CD8-positive, alpha-beta memory T cell (primary cell): ENCODE data around the gene APRT. TPM values are rescaled to one million over a fixed set of nuclear protein-coding genes. Genes with fewer than 3 reads are reported as not detected.
A peak's percentile ranks its signal among the peaks of the same experiment; 100 is the strongest.

Source experiments
- CTCF ChIA-PET: fragments of 350-600 bp; sonication (Branson Sonifier 250); formaldehyde crosslinking; loops from one replicate; lab custom pipeline; 2021; ENCODE audit warnings: antibody characterized with exemption; lab: Charles Lee
- POLR2A ChIA-PET: fragments of 350-600 bp; sonication (Branson Sonifier 250); formaldehyde crosslinking; loops from one replicate; lab custom pipeline; 2021; ENCODE audit warnings: antibody characterized with exemption; lab: Charles Lee
- DNase-seq, 5 donors: peaks; one replicate each; pipeline versions ENCODE4 v3.0.0 to v3.0.0-alpha.2; 2020 to 2022; ENCODE audit warnings: mixed read lengths in 1 of 5
- H3K27ac ChIP-seq: one replicate; pipeline ENCODE4 v1.7.0; 2013; ENCODE audit warnings: low read depth, mild to moderate bottlenecking, low read length, moderate library complexity
- H3K27me3 ChIP-seq: 2 replicates; pipeline ENCODE4 v1.7.0; 2013; ENCODE audit warnings: low read length, mild to moderate bottlenecking; ENCODE audit not compliant: insufficient read depth, poor library complexity, severe bottlenecking
- H3K36me3 ChIP-seq: 2 replicates; pipeline ENCODE4 v1.7.0; 2013; ENCODE audit warnings: mild to moderate bottlenecking, low read length, moderate library complexity; ENCODE audit not compliant: insufficient read depth
- H3K4me1 ChIP-seq: 2 replicates; pipeline ENCODE4 v1.7.0; 2013; ENCODE audit warnings: mild to moderate bottlenecking, low read length, moderate library complexity; ENCODE audit not compliant: insufficient read depth
- H3K4me3 ChIP-seq: 2 replicates; pipeline ENCODE4 v1.7.0; 2013; ENCODE audit warnings: mild to moderate bottlenecking, low read length
- H3K9me3 ChIP-seq: 2 replicates; pipeline ENCODE4 v1.7.0; 2013; ENCODE audit warnings: mild to moderate bottlenecking, low read length
- H3K27ac Mint-ChIP-seq, 8 donors: one replicate each; pipeline ENCODE4 v1.8.0; 2020 to 2021; ENCODE audit warnings: mixed read lengths in 8 of 8, mild to moderate bottlenecking in 6 of 8, inconsistent platforms in 3 of 8, moderate library complexity in 3 of 8
- H3K27me3 Mint-ChIP-seq, 2 donors: one replicate each; pipeline ENCODE4 v1.8.0; 2020 to 2021; ENCODE audit warnings: mixed read lengths in 2 of 2, mild to moderate bottlenecking in 1 of 2, moderate library complexity in 1 of 2
- H3K36me3 Mint-ChIP-seq, 3 donors: one replicate each; pipeline ENCODE4 v1.8.0; 2020 to 2021; ENCODE audit warnings: mixed read lengths in 3 of 3, inconsistent platforms in 1 of 3, mild to moderate bottlenecking in 1 of 3
- H3K4me1 Mint-ChIP-seq, 3 donors: one replicate each; pipeline ENCODE4 v1.8.0; 2020 to 2021; ENCODE audit warnings: mixed read lengths in 3 of 3, inconsistent platforms in 1 of 3, mild to moderate bottlenecking in 1 of 3
- H3K4me3 Mint-ChIP-seq, 7 donors: one replicate each; pipeline ENCODE4 v1.8.0; 2020 to 2021; ENCODE audit warnings: mixed read lengths in 7 of 7, mild to moderate bottlenecking in 6 of 7, moderate library complexity in 4 of 7, inconsistent platforms in 2 of 7
- H3K9me3 Mint-ChIP-seq, 5 donors: one replicate each; pipeline ENCODE4 v1.8.0; 2020 to 2022; ENCODE audit warnings: mixed read lengths in 5 of 5, mild to moderate bottlenecking in 3 of 5, moderate library complexity in 2 of 5, inconsistent platforms in 1 of 5
- polyA plus RNA-seq: library from polyadenylated mRNA; unstranded; fragments of 300-500 nt; fragmentation: Illumina TruSeq; gene quantifications from one replicate; pipeline ENCODE4 v1.2.3, GENCODE V29; 2021
- total RNA-seq, 2 experiments: library from RNA; stranded (reverse); gene quantifications; one replicate each; pipeline ENCODE4 v1.2.3, GENCODE V29; 2021

The APRT gene
- total and polyA plus RNA-seq, 3 experiments from 2014 or later, result 338 to 490 (median 348) TPM

DNA sequence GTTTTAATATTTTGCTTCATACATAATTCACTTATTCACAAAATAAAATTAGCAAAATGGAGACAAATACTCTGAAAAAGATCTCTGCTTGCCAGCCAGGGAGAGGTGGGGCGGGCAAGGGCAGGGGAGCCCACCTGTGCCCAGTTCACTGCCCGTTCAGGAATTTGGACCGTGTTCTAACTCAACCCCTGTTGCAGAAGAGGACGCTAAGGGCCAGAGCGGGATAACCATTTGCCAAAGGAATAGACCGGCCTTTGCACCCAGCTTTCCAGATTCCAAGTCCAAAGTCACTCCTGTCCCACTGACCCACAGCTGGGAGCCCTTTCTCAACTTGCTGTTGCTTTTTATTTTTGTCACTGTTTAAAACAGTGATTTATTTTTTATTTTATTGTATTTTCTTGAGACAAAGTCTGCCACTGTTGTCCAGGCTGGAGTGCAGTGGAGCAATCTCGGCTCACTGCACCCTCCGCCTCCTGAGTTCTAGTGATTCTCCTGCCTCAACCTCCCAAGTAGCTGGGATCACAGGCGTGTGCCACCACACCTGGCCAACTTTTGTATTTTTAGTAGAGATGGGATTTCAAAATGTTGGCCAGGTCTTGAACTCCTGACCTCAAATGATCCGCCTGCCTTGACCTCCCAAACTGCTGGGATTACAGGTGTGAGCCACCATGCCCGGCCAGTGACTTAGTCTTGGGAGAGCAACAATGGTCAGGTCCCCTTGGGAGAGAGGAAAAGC is 24.0 kb downstream of the APRT start:
- Mint-ChIP-seq H3K9me3 (no peaks in the 10 kb centered on the region), H3K27ac (peak overlapping the region in 3 of 8 donors; percentile 50 to 90 (median 74)), H3K4me1 (peaks cover 27 to 48% (median 30%) of the 10 kb centered on the region in 3 donors), H3K36me3 (peaks cover 0 to 2% (median 0%) of the 10 kb centered on the region in 3 donors), H3K4me3 (peak overlapping the region in 3 of 7 donors; percentile 24 to 79 (median 48)), H3K27me3 (no peaks in the 10 kb centered on the region)
- no peaks in the 10 kb centered on the region for H3K36me3 ChIP-seq
- H3K4me1 ChIP-seq, result peaks cover 50% of the 10 kb centered on the region
- POLR2A ChIA-PET, result interaction anchor here (0.7 kb wide), 1 partner anchor 47 kb away, joined by 3 read pairs; no protein-coding TSS in a partner anchor
- no peaks in the 10 kb centered on the region for H3K9me3 ChIP-seq
- CTCF ChIA-PET, result interaction anchor here (0.9 to 1.7 kb wide), 5 partner anchors 9 to 333 kb away, joined by 3 to 7 read pairs (median 4); partner anchors contain the start of genes GALNS and TRAPPC2L
- no peak overlapping the region for H3K27ac ChIP-seq
- no peaks in the 10 kb centered on the region for H3K27me3 ChIP-seq
- no peak for DNase-seq
- H3K4me3 ChIP-seq, result no peak overlapping the region

DNA sequence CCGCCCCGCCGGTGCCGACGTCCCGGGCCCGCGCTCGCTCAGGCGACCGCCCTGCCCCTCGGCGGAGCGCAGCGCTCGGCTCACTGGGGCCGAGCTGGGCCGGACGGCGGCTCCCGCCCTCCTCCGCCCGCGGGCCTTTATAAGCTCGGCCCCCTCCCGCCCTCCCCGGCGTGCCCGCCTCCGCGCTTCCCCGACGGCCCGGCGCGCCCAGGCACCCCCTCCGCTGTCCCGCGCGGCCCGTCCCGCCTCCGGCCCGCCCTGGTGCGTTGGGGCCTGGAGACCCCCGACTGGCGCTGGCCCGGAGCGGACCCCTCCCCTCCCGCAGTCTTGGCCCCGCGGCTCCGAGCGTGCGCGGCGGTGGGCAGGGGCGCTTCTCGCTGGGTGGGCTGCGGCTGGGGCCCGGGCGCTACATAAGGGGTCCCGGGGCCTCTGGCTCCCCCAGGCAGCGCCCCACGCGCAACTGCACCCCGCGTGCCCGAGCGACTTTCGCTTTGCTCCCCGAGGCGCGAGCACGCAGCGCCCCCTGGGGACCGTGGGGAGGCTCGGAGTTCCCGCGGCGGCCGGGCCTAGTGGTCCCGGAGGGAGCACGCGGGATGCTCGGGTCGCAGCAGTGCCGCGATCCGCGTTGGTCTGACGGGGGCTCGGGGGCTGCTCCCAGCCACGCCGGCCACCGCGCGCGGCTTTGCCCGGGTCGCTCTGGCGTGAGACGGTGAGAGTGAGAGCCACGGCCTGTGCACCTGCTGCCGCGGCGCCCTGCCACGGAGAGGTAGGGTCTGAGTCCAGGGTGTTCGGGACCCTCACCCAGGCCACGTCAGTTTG is 26.4 kb downstream of the APRT start, which contains the start of gene PIEZO1:
TSS of gene PIEZO1 (minus strand) at position 115 of the 819 bp plus-strand sequence. CDS start 256 bp downstream, outside the sequence.
- ChIA-PET POLR2A (interaction anchor here (0.5 to 1.7 kb wide), 3 partner anchors 8 to 71 kb away, joined by 3 to 11 read pairs (median 5); no protein-coding TSS in a partner anchor), CTCF (interaction anchor here (0.6 to 1.3 kb wide), 3 partner anchors 8 to 26 kb away, joined by 3 to 4 read pairs (median 3); partner anchors contain the start of gene APRT)
- Histone ChIP-seq H3K36me3 (no peaks in the 10 kb centered on the region), H3K4me3 (peak within 1 kb of the TSS; percentile 15), H3K27ac (peak within 1 kb of the TSS; percentile 80), H3K4me1 (peaks cover 53% of the 10 kb centered on the region), H3K27me3 (no peaks in the 10 kb centered on the region), H3K9me3 (no peaks in the 10 kb centered on the region)
- Mint-ChIP-seq H3K4me1 (peaks cover 42 to 49% (median 45%) of the 10 kb centered on the region in 3 donors), H3K27me3 (no peaks in the 10 kb centered on the region), H3K27ac (peak within 1 kb of the TSS in 6 of 8 donors; percentile 47 to 92 (median 82)), H3K4me3 (peak within 1 kb of the TSS; percentile 80 to 96 (median 85)), H3K36me3 (peaks cover 0 to 2% (median 0%) of the 10 kb centered on the region in 3 donors), H3K9me3 (no peaks in the 10 kb centered on the region)
- peak; percentile 81 to 91 (median 82) for DNase-seq

GRCh38 chr16:88784856-88785105 is 26.9 kb downstream of the APRT start:
- Mint-ChIP-seq H3K27me3 (no peaks in the 10 kb centered on the region), H3K27ac (no peak overlapping the region), H3K9me3 (no peaks in the 10 kb centered on the region), H3K36me3 (peaks cover 0 to 2% (median 0%) of the 10 kb centered on the region in 3 donors), H3K4me1 (peaks cover 42 to 49% (median 45%) of the 10 kb centered on the region in 3 donors), H3K4me3 (peak overlapping the region in 2 of 7 donors; percentile 80 to 85)
- CTCF ChIA-PET, result interaction anchor here (0.7 to 1.9 kb wide), 5 partner anchors 9 to 73 kb away, joined by 3 to 9 read pairs (median 6); partner anchors contain the start of genes GALNS and TRAPPC2L
- no peak overlapping the region for H3K4me3 ChIP-seq
- POLR2A ChIA-PET, result interaction anchor here (1.4 to 1.7 kb wide), 2 partner anchors 9 to 47 kb away, joined by 5 to 11 read pairs; no protein-coding TSS in a partner anchor
- no peaks in the 10 kb centered on the region for H3K9me3 ChIP-seq
- H3K36me3 ChIP-seq, result no peaks in the 10 kb centered on the region
- peaks cover 53% of the 10 kb centered on the region for H3K4me1 ChIP-seq
- peak overlapping the region; percentile 80 for H3K27ac ChIP-seq
- DNase-seq, result no peak
- H3K27me3 ChIP-seq, result no peaks in the 10 kb centered on the region

DNA sequence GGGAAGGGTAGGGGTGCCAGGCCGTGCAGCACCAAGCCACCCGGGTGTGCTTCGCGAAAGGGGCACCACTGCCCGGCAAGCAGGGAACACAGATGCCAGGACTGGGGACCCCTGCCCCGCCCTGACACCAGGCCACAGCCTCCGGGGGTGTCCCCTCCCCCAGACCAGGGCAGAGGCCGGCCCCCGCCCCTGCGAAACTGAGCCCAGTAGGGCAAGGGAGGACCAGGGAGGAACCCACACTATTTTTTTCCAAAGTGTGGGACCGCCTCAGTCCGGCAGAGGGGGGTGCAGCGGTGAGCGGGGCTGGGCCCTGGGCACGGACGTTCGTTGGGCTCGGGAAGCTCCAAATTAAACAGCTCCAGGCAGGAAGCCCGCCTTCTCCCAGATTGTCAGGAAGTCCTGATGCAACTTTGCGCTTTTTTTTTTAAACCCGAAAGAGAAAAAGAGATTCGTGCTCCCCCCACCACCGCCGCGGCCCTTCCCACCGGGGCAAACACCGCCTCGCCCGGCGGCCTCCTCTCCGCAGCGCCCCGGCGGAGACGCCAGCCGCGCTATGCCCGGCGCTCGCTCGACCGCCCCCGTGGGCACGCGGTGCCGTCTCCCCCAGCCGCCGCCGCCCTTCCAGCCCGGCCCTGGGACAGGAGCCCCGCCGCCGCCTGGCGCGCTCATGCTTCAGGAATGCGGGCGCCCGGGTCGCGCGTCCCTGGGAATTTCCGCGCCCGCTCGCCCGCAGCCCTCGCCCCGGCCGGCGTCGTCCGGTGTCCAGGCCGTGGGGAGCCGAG is 27.5 kb downstream of the APRT start:
- DNase-seq, result peak in 4 of 5 donors; percentile 38 to 50 (median 40)
- no peaks in the 10 kb centered on the region for H3K27me3 Mint-ChIP-seq

GRCh38 chr16:88783391-88784073 is 28.2 kb downstream of the APRT start:
- H3K4me3 Mint-ChIP-seq, result peak overlapping the region; percentile 80 to 96 (median 85)
- no peaks in the 10 kb centered on the region for H3K36me3 ChIP-seq
- H3K27me3 ChIP-seq, result no peaks in the 10 kb centered on the region
- peaks cover 39 to 53% (median 44%) of the 10 kb centered on the region in 3 donors for H3K4me1 Mint-ChIP-seq
- H3K27me3 Mint-ChIP-seq, result no peaks in the 10 kb centered on the region
- POLR2A ChIA-PET, result interaction anchor here (0.6 to 4.7 kb wide), 5 partner anchors 23 to 46 kb away, joined by 4 to 19 read pairs (median 9); partner anchors contain the start of gene APRT
- peak overlapping the region; percentile 80 for H3K27ac ChIP-seq
- CTCF ChIA-PET, result interaction anchor here (1.0 to 2.7 kb wide), 10 partner anchors 10 to 118 kb away, joined by 3 to 10 read pairs (median 3); partner anchors contain the start of genes APRT, GALNS and TRAPPC2L
- H3K4me1 ChIP-seq, result peaks cover 57% of the 10 kb centered on the region
- no peaks in the 10 kb centered on the region for H3K9me3 Mint-ChIP-seq
- peak overlapping the region; percentile 90 to 99 (median 96) for H3K27ac Mint-ChIP-seq
- peak in 1 of 5 donors; percentile 36 for DNase-seq
- H3K4me3 ChIP-seq, result peak overlapping the region; percentile 15
- peaks cover 0 to 2% (median 0%) of the 10 kb centered on the region in 3 donors for H3K36me3 Mint-ChIP-seq
- H3K9me3 ChIP-seq, result no peaks in the 10 kb centered on the region

More for the DNA sequence above, 27.5 kb downstream of the APRT start:
- Histone ChIP-seq H3K4me3 (peak overlapping the region; percentile 15), H3K9me3 (no peaks in the 10 kb centered on the region), H3K27ac (peak overlapping the region; percentile 80), H3K36me3 (no peaks in the 10 kb centered on the region), H3K27me3 (no peaks in the 10 kb centered on the region), H3K4me1 (peaks cover 55% of the 10 kb centered on the region)
- Mint-ChIP-seq H3K4me1 (peaks cover 39 to 49% (median 44%) of the 10 kb centered on the region in 3 donors), H3K9me3 (no peaks in the 10 kb centered on the region), H3K36me3 (peaks cover 0 to 2% (median 0%) of the 10 kb centered on the region in 3 donors), H3K27ac (peak overlapping the region in 6 of 8 donors; percentile 43 to 97 (median 84)), H3K4me3 (peak overlapping the region; percentile 80 to 96 (median 85))
- ChIA-PET POLR2A (interaction anchor here (0.6 to 4.7 kb wide), 6 partner anchors 9 to 47 kb away, joined by 4 to 19 read pairs (median 7); partner anchors contain the start of gene APRT), CTCF (interaction anchor here (0.7 to 1.9 kb wide), 9 partner anchors 9 to 119 kb away, joined by 3 to 9 read pairs (median 3); partner anchors contain the start of genes GALNS and TRAPPC2L)

DNA sequence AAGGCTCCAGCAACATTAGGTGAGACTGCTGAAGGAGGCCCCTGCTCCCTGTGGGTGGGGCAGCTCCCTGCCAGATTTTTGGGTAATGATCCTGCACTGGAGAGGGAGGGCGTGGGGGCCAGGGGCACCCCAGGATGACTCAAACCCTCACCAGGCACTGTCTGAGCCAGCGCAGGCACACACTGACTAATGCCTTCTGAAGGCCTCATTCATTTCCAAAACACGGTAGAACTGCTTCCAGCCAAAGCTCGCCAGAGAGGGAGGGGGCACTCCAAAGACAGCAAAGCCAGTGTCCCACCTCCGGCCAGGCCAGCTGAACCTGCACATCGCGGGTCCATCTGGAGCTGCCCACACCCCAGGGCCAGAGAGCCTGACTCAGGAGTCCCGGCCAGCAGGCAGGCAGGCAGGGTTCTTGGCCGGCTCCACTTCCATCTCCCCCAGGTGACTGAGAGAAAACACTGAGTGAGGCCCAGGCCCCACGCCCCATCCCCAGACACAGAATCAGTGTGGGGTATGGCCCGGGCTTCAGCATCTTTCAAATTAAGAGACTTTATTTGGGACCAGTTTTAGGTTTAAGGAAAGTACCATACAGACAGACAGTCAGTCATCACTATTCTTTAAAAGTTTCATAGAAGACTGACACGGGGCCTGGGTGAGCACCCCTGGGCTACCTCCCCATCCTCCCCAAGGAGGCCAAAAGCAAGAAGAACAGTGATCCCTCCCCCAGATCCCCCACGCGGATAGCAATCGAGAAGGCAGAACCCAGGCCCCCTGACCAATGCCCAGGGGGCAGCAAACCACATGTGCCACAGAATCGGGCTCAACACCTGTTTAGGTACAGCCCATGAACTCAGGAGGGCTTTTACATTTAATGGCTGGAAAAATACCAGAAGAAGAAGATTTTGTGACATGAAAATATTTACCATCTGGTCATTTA is 29.0 kb downstream of the APRT start:
- POLR2A ChIA-PET, result interaction anchor here (1.0 to 4.7 kb wide), 6 partner anchors 20 to 74 kb away, joined by 5 to 19 read pairs (median 9); partner anchors contain the start of genes APRT, CDT1, GALNS and TRAPPC2L
- H3K36me3 ChIP-seq, result no peaks in the 10 kb centered on the region
- peak overlapping the region; percentile 80 for H3K27ac ChIP-seq
- H3K4me1 ChIP-seq, result peaks cover 57% of the 10 kb centered on the region
- peak in 1 of 5 donors; percentile 32 for DNase-seq
- H3K9me3 ChIP-seq, result no peaks in the 10 kb centered on the region
- Mint-ChIP-seq H3K4me1 (peaks cover 44 to 61% (median 48%) of the 10 kb centered on the region in 3 donors), H3K9me3 (no peaks in the 10 kb centered on the region), H3K27me3 (no peaks in the 10 kb centered on the region), H3K4me3 (peak overlapping the region; percentile 80 to 96 (median 85)), H3K36me3 (peaks cover 0 to 2% (median 0%) of the 10 kb centered on the region in 3 donors), H3K27ac (peak overlapping the region; percentile 90 to 99 (median 96))
- H3K27me3 ChIP-seq, result no peaks in the 10 kb centered on the region
- CTCF ChIA-PET, result interaction anchor here (1.0 to 4.1 kb wide), 14 partner anchors 10 to 163 kb away, joined by 3 to 19 read pairs (median 4); partner anchors contain the start of genes APRT, CDT1, GALNS and TRAPPC2L
- peak overlapping the region; percentile 40 for H3K4me3 ChIP-seq
